ENCODE results near the gene RIMBP2. TPM values are rescaled to one million over a fixed set of nuclear protein-coding genes. Genes with fewer than 3 reads are reported as not detected.

The RIMBP2 gene
- total and polyA plus RNA-seq, 2 experiments from 2014 or later, result 0.31 to 0.37 TPM

GRCh38 chr12:130420071-130420470 is 296.0 kb downstream of the RIMBP2 start:
- Histone ChIP-seq H3F3A (replicated peaks; ENCODE audit: low read depth) (no peaks in the 10 kb centered on the region), H3K27ac (ENCODE audit: low read depth) (no peak overlapping the region), H4K20me1 (replicated peaks; ENCODE audit: insufficient read depth) (no peaks in the 10 kb centered on the region), H3K4me1 (ENCODE audit: insufficient read depth) (no peaks in the 10 kb centered on the region), H2AFZ (no peak overlapping the region), H3K4me3 (no peak overlapping the region), H3K36me3 (ENCODE audit: insufficient read depth) (no peaks in the 10 kb centered on the region), H3K4me2 (no peak overlapping the region), H3K79me2 (replicated peaks; ENCODE audit: insufficient read depth) (no peaks in the 10 kb centered on the region), H3K27me3 (ENCODE audit: insufficient read depth) (no peaks in the 10 kb centered on the region), H3K9me2 (ENCODE audit: insufficient read depth) (no peaks in the 10 kb centered on the region)
- H3K27ac Mint-ChIP-seq, result no peak overlapping the region
- no peak for ATAC-seq
- DNase-seq (ENCODE audit: low spot score), result no peak
- H3K27me3 Mint-ChIP-seq (ENCODE audit: insufficient read depth, low read depth, poor library complexity), result peaks cover 3% of the 10 kb centered on the region
- no peaks in the 10 kb centered on the region; the same call in 2 of the 3 replicates for H3K4me1 Mint-ChIP-seq
- peaks cover 92% of the 10 kb centered on the region for H3K9me3 Mint-ChIP-seq
- no peak for TF ChIP-seq NANOG (IDR thresholded peaks at IDR 0.05; ENCODE audit: borderline replicate concordance)
- TF ChIP-seq ETS1 (IDR thresholded peaks at IDR 0.05), result no peak
- no peak for TF ChIP-seq POLR2AphosphoS5 (IDR thresholded peaks at IDR 0.05; ENCODE audit: low read depth)
- no peak for TF ChIP-seq STAT1 (IDR thresholded peaks at IDR 0.05; ENCODE audit: unreplicated experiment)
- TF ChIP-seq ZNF462 (CRISPR knock-in tag; IDR thresholded peaks at IDR 0.05), result no peak
- no peak overlapping the region for H3K4me3 Mint-ChIP-seq
- H3K36me3 Mint-ChIP-seq (ENCODE audit: low read depth), result peaks cover 29% of the 10 kb centered on the region

- Histone ChIP-seq H3K79me2 (replicated peaks; ENCODE audit: insufficient read depth) (no peaks in the 10 kb centered on the region), H3K4me3 (no peak overlapping the region), H3K27ac (ENCODE audit: low read depth) (no peak overlapping the region), H2AFZ (no peak overlapping the region), H3F3A (replicated peaks; ENCODE audit: low read depth) (no peaks in the 10 kb centered on the region), H3K36me3 (ENCODE audit: insufficient read depth) (no peaks in the 10 kb centered on the region), H3K4me1 (ENCODE audit: insufficient read depth) (no peaks in the 10 kb centered on the region), H3K9me2 (ENCODE audit: insufficient read depth) (no peaks in the 10 kb centered on the region), H3K4me2 (no peak overlapping the region), H3K27me3 (ENCODE audit: insufficient read depth) (no peaks in the 10 kb centered on the region), H4K20me1 (replicated peaks; ENCODE audit: insufficient read depth) (no peaks in the 10 kb centered on the region)
- DNase-seq (ENCODE audit: low spot score) (no peak), ATAC-seq (no peak)
- Mint-ChIP-seq H3K27me3 (ENCODE audit: insufficient read depth, low read depth, poor library complexity) (peaks cover 5% of the 10 kb centered on the region), H3K4me1 (no peaks in the 10 kb centered on the region; the same call in 2 of the 3 replicates), H3K27ac (no peak overlapping the region), H3K36me3 (ENCODE audit: low read depth) (peaks cover 32% of the 10 kb centered on the region), H3K4me3 (no peak overlapping the region), H3K9me3 (peaks cover 95% of the 10 kb centered on the region)
- TF ChIP-seq EZH2phosphoT487 (IDR thresholded peaks at IDR 0.05; ENCODE audit: unreplicated experiment), result no peak
- TF ChIP-seq POLR2AphosphoS5 (IDR thresholded peaks at IDR 0.05; ENCODE audit: low read depth), result no peak
- no peak for TF ChIP-seq CREB1 (CRISPR knock-in tag; IDR thresholded peaks at IDR 0.05; ENCODE audit: low read depth)
- TF ChIP-seq CTCF (conservative IDR thresholded peaks at IDR 0.05; ENCODE audit: low read depth in 2 of 2), result no peak
- no peak for TF ChIP-seq ZNF331 (CRISPR knock-in tag; IDR thresholded peaks at IDR 0.05; ENCODE audit: low read depth)
- no peak for TF ChIP-seq REST (IDR thresholded peaks at IDR 0.05; ENCODE audit: unreplicated experiment)
Measured at GRCh38 chr12:130419116-130419515, 297.0 kb downstream of the RIMBP2 start.
